Left lung (tissue), 10 donors: ENCODE results near the gene DMD. TPM values are rescaled to one million over a fixed set of nuclear protein-coding genes. Genes with fewer than 3 reads are reported as not detected.

ENCODE experiments used
- ATAC-seq: fragments of 200-7000 bp; cut with Tn5 transposase; one replicate; pipeline ENCODE4 v1.9.1; 2020; ENCODE audit warnings: moderate library complexity
- DNase-seq, 4 donors: peaks; one replicate each; pipeline ENCODE4 v3.0.0-alpha.2; 2013 to 2020
- H3K27ac ChIP-seq, 2 donors: fragments of 200-600 bp; sonication (generic) in 1 of 2; one replicate each; pipeline versions ENCODE4 v1.5.0 to v1.8.0; 2020 to 2021
- H3K27me3 ChIP-seq, 2 donors: fragments of 200-600 bp; sonication (generic) in 1 of 2; one replicate each; pipeline versions ENCODE4 v1.5.0 to v1.8.0; 2020 to 2021
- H3K36me3 ChIP-seq, 2 donors: fragments of 200-600 bp; sonication (generic) in 1 of 2; one replicate each; pipeline versions ENCODE4 v1.5.0 to v1.8.0; 2020 to 2021
- H3K4me1 ChIP-seq, 2 donors: fragments of 200-600 bp; one replicate each; pipeline ENCODE4 v1.8.0; 2021
- H3K4me3 ChIP-seq, 2 donors: fragments of 200-600 bp; sonication (generic) in 1 of 2; one replicate each; pipeline versions ENCODE4 v1.5.0 to v1.8.0; 2020 to 2021; ENCODE audit warnings: mild to moderate bottlenecking in 1 of 2
- H3K9me3 ChIP-seq, 2 donors: fragments of 200-600 bp; sonication (generic) in 1 of 2; one replicate each; pipeline versions ENCODE4 v1.5.0 to v1.8.0; 2020 to 2021
- CTCF ChIP-seq, 2 donors: fragments of 200-600 bp; sonication (generic) in 1 of 2; IDR thresholded peaks; one replicate each; pipeline versions ENCODE4 v1.5.0 to v1.8.0; 2021; ENCODE audit warnings: antibody characterized with exemption in 2 of 2
- intact Hi-C, 2 donors: fragments of 100-400 bp; cut with DNase I; formaldehyde crosslinking; loops; one replicate each; pipeline versions ENCODE4 v1.11.2 to v1.14.2; 2022
- polyA plus RNA-seq, 6 donors: library from polyadenylated mRNA; unstranded; fragments of 120-200 nt; gene quantifications; one replicate each; pipeline ENCODE4 v1.2.1, GENCODE V29; 2013; ENCODE audit not compliant: insufficient read length in 6 of 6
- total RNA-seq, 2 donors: library from RNA; stranded (reverse); fragmentation: NEBNext Ultra II Directional; extraction: Animal tissue kit (Norgen Biotek cat#: 25700); gene quantifications; one replicate each; pipeline ENCODE4 v1.2.1, GENCODE V29; 2021
- donor health status: DM: no; HTN: yes; CAD: no.
- donor health status: DM: no; HTN: no; CAD: no.

The DMD gene
- total and polyA plus RNA-seq, 8 donors, result 16.6 to 68.8 (median 54.0) TPM

GRCh38 chrX:31154946-31155345 is 2056.4 kb downstream of the DMD start:
- intact Hi-C loops, result no loop called here
- no peak for DNase-seq
- no peaks in the 10 kb centered on the region for H3K4me1 ChIP-seq
- no peak overlapping the region for H3K4me3 ChIP-seq
- no peaks in the 10 kb centered on the region for H3K27me3 ChIP-seq
- H3K27ac ChIP-seq, result no peak overlapping the region
- TF ChIP-seq CTCF (IDR thresholded peaks at IDR 0.05), result no peak
- H3K9me3 ChIP-seq, result no peaks in the 10 kb centered on the region
- ATAC-seq, result no peak
- H3K36me3 ChIP-seq, result no peaks in the 10 kb centered on the region

- Histone ChIP-seq H3K4me3 (no peak overlapping the region), H3K4me1 (no peaks in the 10 kb centered on the region), H3K27me3 (no peaks in the 10 kb centered on the region), H3K36me3 (no peaks in the 10 kb centered on the region), H3K27ac (no peak overlapping the region), H3K9me3 (no peaks in the 10 kb centered on the region)
- intact Hi-C loops, result no loop called here
- no peak for DNase-seq
- no peak for ATAC-seq
- no peak for TF ChIP-seq CTCF (IDR thresholded peaks at IDR 0.05)
These were observed 2057.8 kb downstream of the DMD start for GRCh38 chrX:31153475-31154047.

- TF ChIP-seq CTCF (IDR thresholded peaks at IDR 0.05), result no peak
- no peaks in the 10 kb centered on the region for H3K36me3 ChIP-seq
- intact Hi-C loops, result no loop called here
- H3K9me3 ChIP-seq, result no peaks in the 10 kb centered on the region
- no peaks in the 10 kb centered on the region for H3K27me3 ChIP-seq
- H3K4me3 ChIP-seq, result no peak overlapping the region
- no peak for ATAC-seq
- H3K27ac ChIP-seq, result no peak overlapping the region
- H3K4me1 ChIP-seq, result no peaks in the 10 kb centered on the region
- no peak for DNase-seq
These were observed 2064.2 kb downstream of the DMD start for GRCh38 chrX:31147175-31147574.

GRCh38 chrX:31139961-31140360 is 2071.4 kb downstream of the DMD start:
- H3K9me3 ChIP-seq, result no peaks in the 10 kb centered on the region
- H3K27ac ChIP-seq, result no peak overlapping the region
- DNase-seq (no peak), ATAC-seq (no peak)
- no peak for TF ChIP-seq CTCF (IDR thresholded peaks at IDR 0.05)
- H3K4me3 ChIP-seq, result no peak overlapping the region
- H3K4me1 ChIP-seq, result no peaks in the 10 kb centered on the region
- no peaks in the 10 kb centered on the region for H3K36me3 ChIP-seq
- no peaks in the 10 kb centered on the region for H3K27me3 ChIP-seq
- intact Hi-C loops, result no loop called here

GRCh38 chrX:31138124-31138523 is 2073.2 kb downstream of the DMD start:
- Histone ChIP-seq H3K4me1 (no peaks in the 10 kb centered on the region), H3K36me3 (no peaks in the 10 kb centered on the region), H3K4me3 (no peak overlapping the region), H3K27ac (no peak overlapping the region), H3K9me3 (no peaks in the 10 kb centered on the region), H3K27me3 (no peaks in the 10 kb centered on the region)
- intact Hi-C loops, result no loop called here
- no peak for ATAC-seq
- TF ChIP-seq CTCF (IDR thresholded peaks at IDR 0.05), result no peak
- no peak for DNase-seq
